Measurements from ENCODE around the gene CFAP97. TPM values are rescaled to one million over a fixed set of nuclear protein-coding genes. Genes with fewer than 3 reads are reported as not detected.
A peak's percentile ranks its signal among the peaks of the same experiment; 100 is the strongest.

CFAP97 gene
- total and polyA plus RNA-seq, 5 donors from 2014 or later = 28.3 to 87.1 (median 77.9) TPM

- Histone ChIP-seq H3K4me3 (ENCODE audit: low read depth, low read length) (no peak overlapping the region), H3K27me3 (ENCODE audit: control insufficient read depth, insufficient read depth, low read length) (peaks cover 22% of the 10 kb centered on the region), H3K27ac (ENCODE audit: insufficient read depth, low read length, poor library complexity, severe bottlenecking) (no peak overlapping the region), H3K9me3 (ENCODE audit: control insufficient read depth in 2 of 2, low read length in 2 of 2) (no peaks in the 10 kb centered on the region), H3K36me3 (ENCODE audit: control insufficient read depth, insufficient read depth, low read length) (no peaks in the 10 kb centered on the region), H3K4me1 (ENCODE audit: control insufficient read depth, insufficient read depth, low read length, poor library complexity, severe bottlenecking) (peaks cover 3% of the 10 kb centered on the region)
- Mint-ChIP-seq H3K4me1 (peaks cover 2 to 10% (median 8%) of the 10 kb centered on the region in 4 donors), H3K27me3 (peaks cover 59% of the 10 kb centered on the region), H3K4me3 (no peak overlapping the region), H3K36me3 (no peaks in the 10 kb centered on the region), H3K9me3 (peaks cover 0 to 1% (median 0%) of the 10 kb centered on the region in 7 donors), H3K27ac (no peak overlapping the region)
- no peak for ATAC-seq (ENCODE audit: low read depth in 2 of 2)
- no peak for DNase-seq
Observed at GRCh38 chr4:185137233-185137925, 66.4 kb downstream of the CFAP97 start.

- Mint-ChIP-seq H3K4me1 (peaks cover 0 to 8% (median 6%) of the 10 kb centered on the region in 4 donors), H3K27me3 (peaks cover 62% of the 10 kb centered on the region)
- peak; percentile 52 to 63 for ATAC-seq (ENCODE audit: low read depth in 2 of 2)
Observed at GRCh38 chr4:185134307-185134869, 69.4 kb downstream of the CFAP97 start.

DNA sequence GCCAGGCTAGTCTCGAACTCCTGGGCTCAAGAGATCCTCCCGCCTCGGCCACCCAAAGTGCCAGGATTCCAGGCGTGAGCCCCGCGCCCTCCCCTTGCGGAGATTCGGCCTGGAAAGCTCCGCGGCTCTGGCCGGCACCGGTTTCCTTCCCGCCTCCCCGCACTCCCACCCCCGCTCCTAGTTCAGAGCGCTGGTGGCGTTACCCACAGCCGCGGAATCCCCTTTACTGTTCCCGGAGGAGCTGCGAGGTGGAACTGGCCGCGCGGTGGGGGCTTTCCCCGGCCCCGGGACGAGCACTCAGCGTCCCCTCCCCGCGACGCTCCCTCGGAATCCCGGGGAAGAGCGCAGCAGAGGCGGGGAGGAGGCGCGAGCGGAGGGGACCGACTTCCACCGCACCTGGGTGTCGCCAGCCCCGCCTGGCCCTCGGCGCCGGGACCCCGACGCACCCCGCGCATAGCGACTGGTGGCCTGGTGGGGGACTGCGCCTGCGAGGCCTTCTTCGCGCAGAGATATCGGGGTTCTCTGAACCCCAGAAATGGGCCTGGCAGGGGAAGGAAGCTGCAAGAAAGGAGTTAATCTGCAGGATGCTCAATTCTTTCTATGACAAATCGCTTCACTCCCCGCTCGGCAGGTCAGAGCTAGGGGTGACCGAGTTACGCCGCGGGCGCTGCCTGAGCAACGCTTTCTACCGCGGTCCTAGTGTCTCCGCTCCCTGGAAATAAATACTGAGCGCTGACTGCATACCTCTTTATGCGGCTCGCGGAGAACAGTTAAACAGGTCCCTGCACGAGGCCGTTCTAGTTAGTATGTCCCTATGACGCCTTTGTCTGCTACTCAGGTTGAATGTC is 75.3 kb downstream of the CFAP97 start:
- DNase-seq (peak in 2 of 3 donors; percentile 15 to 47), ATAC-seq (ENCODE audit: low read depth in 2 of 2) (peak; percentile 56 to 63)
- Histone ChIP-seq H3K4me3 (ENCODE audit: low read depth, low read length) (peak overlapping the region; percentile 51), H3K27ac (ENCODE audit: insufficient read depth, low read length, poor library complexity, severe bottlenecking) (no peak overlapping the region), H3K27me3 (ENCODE audit: control insufficient read depth, insufficient read depth, low read length) (peaks cover 11% of the 10 kb centered on the region), H3K9me3 (ENCODE audit: control insufficient read depth in 2 of 2, low read length in 2 of 2) (no peaks in the 10 kb centered on the region), H3K4me1 (ENCODE audit: control insufficient read depth, insufficient read depth, low read length, poor library complexity, severe bottlenecking) (peaks cover 17% of the 10 kb centered on the region), H3K36me3 (ENCODE audit: control insufficient read depth, insufficient read depth, low read length) (no peaks in the 10 kb centered on the region)
- Mint-ChIP-seq H3K4me3 (peak overlapping the region; percentile 68 to 84 (median 78)), H3K27me3 (peaks cover 71% of the 10 kb centered on the region), H3K27ac (no peak overlapping the region), H3K9me3 (peaks cover 0 to 2% (median 0%) of the 10 kb centered on the region in 7 donors), H3K4me1 (peaks cover 0 to 10% (median 5%) of the 10 kb centered on the region in 4 donors), H3K36me3 (no peaks in the 10 kb centered on the region)

More at GRCh38 chr4:185134307-185134869, 69.4 kb downstream of the CFAP97 start:
- Histone ChIP-seq H3K4me3 (ENCODE audit: low read depth, low read length) (no peak overlapping the region), H3K9me3 (ENCODE audit: control insufficient read depth in 2 of 2, low read length in 2 of 2) (no peaks in the 10 kb centered on the region), H3K36me3 (ENCODE audit: control insufficient read depth, insufficient read depth, low read length) (no peaks in the 10 kb centered on the region), H3K27ac (ENCODE audit: insufficient read depth, low read length, poor library complexity, severe bottlenecking) (no peak overlapping the region), H3K4me1 (ENCODE audit: control insufficient read depth, insufficient read depth, low read length, poor library complexity, severe bottlenecking) (no peaks in the 10 kb centered on the region), H3K27me3 (ENCODE audit: control insufficient read depth, insufficient read depth, low read length) (peaks cover 10% of the 10 kb centered on the region)
- peak in 2 of 3 donors; percentile 53 to 65 for DNase-seq
- Mint-ChIP-seq H3K36me3 (no peaks in the 10 kb centered on the region), H3K9me3 (peaks cover 0 to 1% (median 0%) of the 10 kb centered on the region in 7 donors), H3K27ac (no peak overlapping the region), H3K4me3 (no peak overlapping the region)

DNA sequence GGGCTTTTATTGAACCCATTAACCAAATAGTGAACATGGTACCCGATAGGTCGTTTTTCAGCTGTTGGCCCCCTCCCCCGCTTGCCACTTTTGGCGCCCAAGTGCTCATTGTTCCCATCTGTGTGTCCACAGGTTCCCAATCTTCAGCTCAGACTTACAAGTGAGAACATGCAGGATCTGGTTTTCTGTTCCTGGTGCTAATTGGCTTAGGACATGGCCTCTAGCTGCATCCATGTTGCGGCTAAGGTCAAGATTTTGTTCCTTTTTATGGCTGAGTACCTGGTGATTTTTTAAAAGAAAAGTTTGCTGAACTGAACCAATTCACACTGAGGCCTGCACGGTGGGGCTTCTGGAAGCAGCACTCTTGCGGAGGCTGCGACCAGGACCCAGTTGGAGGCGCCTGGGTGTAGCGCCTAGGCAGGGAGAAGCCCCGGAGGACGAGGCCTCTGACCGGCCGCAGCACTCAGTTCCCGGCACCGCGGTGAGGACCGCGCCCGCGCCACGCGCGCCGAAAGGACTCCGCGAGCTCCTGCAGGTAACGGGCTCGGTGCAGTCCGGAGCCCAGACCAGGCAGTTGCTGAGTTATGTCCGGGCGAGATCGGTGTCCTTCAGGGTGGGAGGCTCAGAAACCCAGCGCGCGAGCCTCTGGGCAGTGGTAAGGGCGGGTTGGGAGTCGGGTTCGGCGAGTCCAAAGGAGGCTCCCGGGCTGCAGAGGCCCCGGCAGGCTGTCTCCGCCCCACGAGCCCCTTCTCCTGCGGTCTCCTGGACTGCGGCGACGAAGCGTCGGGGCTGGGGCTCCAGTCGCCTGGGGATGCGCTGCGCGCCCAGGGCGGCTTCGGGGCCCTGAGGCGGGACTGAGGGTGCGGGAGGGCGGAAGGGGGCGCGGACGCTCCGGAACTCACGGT is 76.5 kb downstream of the CFAP97 start:
- peaks cover 74% of the 10 kb centered on the region for H3K27me3 Mint-ChIP-seq
- H3K27ac Mint-ChIP-seq = peak overlapping the region in 1 of 3 donors; percentile 48
- H3K4me3 Mint-ChIP-seq = peak overlapping the region in 2 of 4 donors; percentile 76 to 77
- H3K9me3 ChIP-seq (ENCODE audit: control insufficient read depth in 2 of 2, low read length in 2 of 2) = no peaks in the 10 kb centered on the region
- no peak overlapping the region for H3K4me3 ChIP-seq (ENCODE audit: low read depth, low read length)
- DNase-seq (no peak), ATAC-seq (ENCODE audit: low read depth in 2 of 2) (no peak)
- peaks cover 0 to 2% (median 0%) of the 10 kb centered on the region in 7 donors for H3K9me3 Mint-ChIP-seq
- peaks cover 17% of the 10 kb centered on the region for H3K4me1 ChIP-seq (ENCODE audit: control insufficient read depth, insufficient read depth, low read length, poor library complexity, severe bottlenecking)
- no peaks in the 10 kb centered on the region for H3K36me3 ChIP-seq (ENCODE audit: control insufficient read depth, insufficient read depth, low read length)
- H3K36me3 Mint-ChIP-seq = no peaks in the 10 kb centered on the region
- H3K27me3 ChIP-seq (ENCODE audit: control insufficient read depth, insufficient read depth, low read length) = peaks cover 14% of the 10 kb centered on the region
- H3K4me1 Mint-ChIP-seq = peaks cover 0 to 12% (median 9%) of the 10 kb centered on the region in 4 donors
- no peak overlapping the region for H3K27ac ChIP-seq (ENCODE audit: insufficient read depth, low read length, poor library complexity, severe bottlenecking)

DNA sequence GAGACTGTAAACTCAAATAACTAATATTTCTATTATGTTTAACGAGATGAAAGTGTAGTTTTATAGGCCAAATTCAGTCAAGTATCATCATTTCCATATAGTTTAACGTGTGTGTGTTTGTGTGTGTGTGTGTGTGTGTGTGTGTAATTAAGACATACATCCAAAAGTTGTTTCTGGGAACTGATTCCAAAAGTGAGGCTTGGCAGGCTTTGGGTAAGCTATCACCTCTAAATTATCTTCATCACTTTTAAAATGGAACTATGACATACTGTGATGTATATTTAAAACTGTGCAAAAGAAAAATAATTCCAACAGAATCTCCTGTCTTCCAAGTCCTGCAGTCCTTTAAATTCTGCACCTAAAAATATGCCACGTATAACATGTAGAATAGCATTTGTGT is 79.8 kb downstream of the CFAP97 start:
- Mint-ChIP-seq H3K36me3 (no peaks in the 10 kb centered on the region), H3K27me3 (peaks cover 56% of the 10 kb centered on the region), H3K9me3 (peaks cover 0 to 2% (median 0%) of the 10 kb centered on the region in 7 donors), H3K4me1 (peaks cover 0 to 10% (median 7%) of the 10 kb centered on the region in 4 donors), H3K27ac (no peak overlapping the region), H3K4me3 (no peak overlapping the region)
- Histone ChIP-seq H3K4me3 (ENCODE audit: low read depth, low read length) (no peak overlapping the region), H3K27me3 (ENCODE audit: control insufficient read depth, insufficient read depth, low read length) (peaks cover 15% of the 10 kb centered on the region), H3K27ac (ENCODE audit: insufficient read depth, low read length, poor library complexity, severe bottlenecking) (no peak overlapping the region), H3K9me3 (ENCODE audit: control insufficient read depth in 2 of 2, low read length in 2 of 2) (no peaks in the 10 kb centered on the region), H3K4me1 (ENCODE audit: control insufficient read depth, insufficient read depth, low read length, poor library complexity, severe bottlenecking) (peaks cover 16% of the 10 kb centered on the region), H3K36me3 (ENCODE audit: control insufficient read depth, insufficient read depth, low read length) (no peaks in the 10 kb centered on the region)
- no peak for ATAC-seq (ENCODE audit: low read depth in 2 of 2)
- DNase-seq = no peak

DNA sequence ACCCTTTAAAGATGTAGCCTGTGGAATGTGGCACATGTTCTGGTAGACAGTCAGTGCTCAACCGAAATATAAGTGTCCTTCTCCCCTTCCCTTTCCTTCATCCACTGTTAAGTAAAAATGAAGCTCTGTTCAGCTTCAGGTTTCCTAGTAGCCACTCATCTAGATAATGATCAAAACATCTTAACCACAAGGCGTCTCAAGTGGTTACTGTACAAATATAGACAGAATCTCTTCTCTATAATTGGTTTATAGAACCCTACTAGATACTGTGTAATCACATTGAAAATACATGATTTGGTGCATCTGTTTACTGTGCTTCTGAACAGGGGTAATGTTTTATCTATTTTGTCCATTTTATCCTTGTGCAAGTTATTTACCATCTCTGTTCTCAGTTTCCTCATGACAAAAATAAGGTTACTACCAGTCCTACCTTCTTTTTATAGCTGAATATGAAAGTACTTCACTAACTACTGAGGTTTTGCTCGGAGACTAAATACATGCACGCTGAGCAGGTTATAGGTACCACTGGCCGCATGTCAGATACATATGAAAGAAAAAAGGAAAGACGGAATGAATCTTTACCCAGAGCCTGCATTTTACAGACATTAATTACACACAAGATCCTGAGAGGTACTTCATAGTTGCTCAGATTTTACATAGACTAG is 81.0 kb downstream of the CFAP97 start:
- no peak overlapping the region for H3K4me3 Mint-ChIP-seq
- no peak overlapping the region for H3K4me3 ChIP-seq (ENCODE audit: low read depth, low read length)
- H3K4me1 ChIP-seq (ENCODE audit: control insufficient read depth, insufficient read depth, low read length, poor library complexity, severe bottlenecking) = peaks cover 7% of the 10 kb centered on the region
- DNase-seq (no peak), ATAC-seq (ENCODE audit: low read depth in 2 of 2) (no peak)
- H3K9me3 Mint-ChIP-seq = peaks cover 0 to 2% (median 0%) of the 10 kb centered on the region in 7 donors
- no peak overlapping the region for H3K27ac Mint-ChIP-seq
- H3K27me3 Mint-ChIP-seq = peaks cover 46% of the 10 kb centered on the region
- no peaks in the 10 kb centered on the region for H3K36me3 ChIP-seq (ENCODE audit: control insufficient read depth, insufficient read depth, low read length)
- H3K27me3 ChIP-seq (ENCODE audit: control insufficient read depth, insufficient read depth, low read length) = peaks cover 16% of the 10 kb centered on the region
- no peak overlapping the region for H3K27ac ChIP-seq (ENCODE audit: insufficient read depth, low read length, poor library complexity, severe bottlenecking)
- H3K36me3 Mint-ChIP-seq = no peaks in the 10 kb centered on the region
- peaks cover 0 to 6% (median 4%) of the 10 kb centered on the region in 4 donors for H3K4me1 Mint-ChIP-seq
- no peaks in the 10 kb centered on the region for H3K9me3 ChIP-seq (ENCODE audit: control insufficient read depth in 2 of 2, low read length in 2 of 2)

Measured in CD4-positive, CD25-positive, alpha-beta regulatory T cell (primary cell).